ENCODE data around the gene CDCA3.

CDCA3 gene

GRCh38 chr12:6834873-6835272 lies 16.2 kb downstream of the CDCA3 start:
- no peak for TF ChIP-seq CTCF (IDR thresholded peaks at IDR 0.05; ENCODE audit: low read depth, low read length, missing control alignments)
- DNase-seq (ENCODE audit: extremely low read depth, low read depth), result no peak
- H3K4me3 ChIP-seq (replicated peaks; ENCODE audit: low read depth, low read length), result no peak overlapping the region

GRCh38 chr12:6834254-6834653 lies 16.8 kb downstream of the CDCA3 start:
- DNase-seq (ENCODE audit: extremely low read depth, low read depth), result no peak
- H3K4me3 ChIP-seq (replicated peaks; ENCODE audit: low read depth, low read length), result no peak overlapping the region
- no peak for TF ChIP-seq CTCF (IDR thresholded peaks at IDR 0.05; ENCODE audit: low read depth, low read length, missing control alignments)

- TF ChIP-seq CTCF (IDR thresholded peaks at IDR 0.05; ENCODE audit: low read depth, low read length, missing control alignments), result no peak
- no peak for DNase-seq (ENCODE audit: extremely low read depth, low read depth)
- H3K4me3 ChIP-seq (replicated peaks; ENCODE audit: low read depth, low read length), result no peak overlapping the region
Observed at GRCh38 chr12:6833189-6833890, 17.7 kb downstream of the CDCA3 start.

- DNase-seq (ENCODE audit: extremely low read depth, low read depth), result no peak
- no peak for TF ChIP-seq CTCF (IDR thresholded peaks at IDR 0.05; ENCODE audit: low read depth, low read length, missing control alignments)
- no peak overlapping the region for H3K4me3 ChIP-seq (replicated peaks; ENCODE audit: low read depth, low read length)
Observed at GRCh38 chr12:6832125-6832524, 19.0 kb downstream of the CDCA3 start.

GRCh38 chr12:6831450-6831995 lies 19.6 kb downstream of the CDCA3 start:
- DNase-seq (ENCODE audit: extremely low read depth, low read depth), result no peak
- H3K4me3 ChIP-seq (replicated peaks; ENCODE audit: low read depth, low read length), result no peak overlapping the region
- TF ChIP-seq CTCF (IDR thresholded peaks at IDR 0.05; ENCODE audit: low read depth, low read length, missing control alignments), result no peak

- H3K4me3 ChIP-seq (replicated peaks; ENCODE audit: low read depth, low read length), result no peak overlapping the region
- no peak for DNase-seq (ENCODE audit: extremely low read depth, low read depth)
- no peak for TF ChIP-seq CTCF (IDR thresholded peaks at IDR 0.05; ENCODE audit: low read depth, low read length, missing control alignments)
Observed at GRCh38 chr12:6830999-6831398, 20.1 kb downstream of the CDCA3 start.

Measured in HFF-Myc (cell line).